ENCODE measurements around the gene SHANK1. TPM values are rescaled to one million over a fixed set of nuclear protein-coding genes. Genes with fewer than 3 reads are reported as not detected.

The SHANK1 gene
- total RNA-seq, 2 donors from 2014 or later, result 0.22 to 0.29 TPM

GRCh38 chr19:50695251-50696093 is 24.1 kb downstream of the SHANK1 start:
- no peak for DNase-seq
- Histone ChIP-seq H3K27me3 (peaks cover 10% of the 10 kb centered on the region), H3K27ac (no peak overlapping the region), H3K4me1 (no peaks in the 10 kb centered on the region), H3K9ac (ENCODE audit: low read depth in 2 of 2, low read length in 2 of 2) (no peak overlapping the region), H3K36me3 (no peaks in the 10 kb centered on the region), H3K4me3 (no peak overlapping the region), H3K9me3 (no peaks in the 10 kb centered on the region)
- no peak for TF ChIP-seq CTCF (IDR thresholded peaks at IDR 0.05)
- intact Hi-C loops (cut with DNase I), result no loop called here

GRCh38 chr19:50694815-50695145 is 24.8 kb downstream of the SHANK1 start:
- no peaks in the 10 kb centered on the region for H3K4me1 ChIP-seq
- no peak overlapping the region for H3K27ac ChIP-seq
- H3K9me3 ChIP-seq, result no peaks in the 10 kb centered on the region
- no peak for TF ChIP-seq CTCF (IDR thresholded peaks at IDR 0.05)
- intact Hi-C loops (cut with DNase I), result no loop called here
- no peaks in the 10 kb centered on the region for H3K36me3 ChIP-seq
- H3K4me3 ChIP-seq, result no peak overlapping the region
- no peak for DNase-seq
- H3K9ac ChIP-seq (ENCODE audit: low read depth in 2 of 2, low read length in 2 of 2), result no peak overlapping the region
- H3K27me3 ChIP-seq, result peaks cover 10% of the 10 kb centered on the region

GRCh38 chr19:50693064-50693975 is 26.3 kb downstream of the SHANK1 start:
- Histone ChIP-seq H3K27me3 (peaks cover 10% of the 10 kb centered on the region), H3K4me3 (no peak overlapping the region), H3K27ac (no peak overlapping the region), H3K4me1 (no peaks in the 10 kb centered on the region), H3K9ac (ENCODE audit: low read depth in 2 of 2, low read length in 2 of 2) (no peak overlapping the region), H3K36me3 (no peaks in the 10 kb centered on the region), H3K9me3 (no peaks in the 10 kb centered on the region)
- no peak for TF ChIP-seq CTCF (IDR thresholded peaks at IDR 0.05)
- no peak for DNase-seq
- intact Hi-C loops (cut with DNase I), result no loop called here

- H3K27me3 ChIP-seq, result peaks cover 6% of the 10 kb centered on the region
- H3K9me3 ChIP-seq, result no peaks in the 10 kb centered on the region
- H3K4me3 ChIP-seq, result no peak overlapping the region
- H3K4me1 ChIP-seq, result no peaks in the 10 kb centered on the region
- no peak for TF ChIP-seq CTCF (IDR thresholded peaks at IDR 0.05)
- intact Hi-C loops (cut with DNase I), result no loop called here
- DNase-seq, result no peak
- H3K36me3 ChIP-seq, result no peaks in the 10 kb centered on the region
- H3K27ac ChIP-seq, result no peak overlapping the region
- H3K9ac ChIP-seq (ENCODE audit: low read depth in 2 of 2, low read length in 2 of 2), result no peak overlapping the region
These were observed 29.2 kb downstream of the SHANK1 start for GRCh38 chr19:50690439-50690838.

GRCh38 chr19:50688766-50689165 is 30.8 kb downstream of the SHANK1 start:
- H3K27me3 ChIP-seq, result no peaks in the 10 kb centered on the region

More at GRCh38 chr19:50688766-50689165, 30.8 kb downstream of the SHANK1 start:
- intact Hi-C loops (cut with DNase I), result no loop called here
- no peak for TF ChIP-seq CTCF (IDR thresholded peaks at IDR 0.05)
- Histone ChIP-seq H3K4me1 (no peaks in the 10 kb centered on the region), H3K4me3 (no peak overlapping the region), H3K9ac (ENCODE audit: low read depth in 2 of 2, low read length in 2 of 2) (no peak overlapping the region), H3K27ac (no peak overlapping the region), H3K36me3 (no peaks in the 10 kb centered on the region), H3K9me3 (no peaks in the 10 kb centered on the region)
- DNase-seq, result no peak

Measured in colonic mucosa (tissue), 4 donors.